WERI-Rb-1 (cell line): ENCODE measurements around the gene CNTFR.
"Not testable (repeated sequence)": the region's sequence is repeated elsewhere in the genome, so short reads cannot be mapped to it uniquely, and the experiment has no call there.

Experiments used
- DNase-seq: peaks from one replicate; pipeline ENCODE4 v3.0.0-alpha.2; 2020
- H3K27ac ChIP-seq: fragments of 250-450 bp; sonication (Bioruptor Pico); 2 replicates; pipeline ENCODE4 v1.5.1; 2020; ENCODE audit warnings: mild to moderate bottlenecking, moderate library complexity
- H3K27me3 ChIP-seq: fragments of 250-450 bp; sonication (Bioruptor Pico); 2 replicates; pipeline ENCODE4 v1.5.1; 2021; ENCODE audit warnings: mild to moderate bottlenecking, low read depth, moderate library complexity; ENCODE audit not compliant: insufficient read depth, severe bottlenecking
- H3K36me3 ChIP-seq: fragments of 250-450 bp; sonication (Bioruptor Pico); 2 replicates; pipeline ENCODE4 v1.5.1; 2020; ENCODE audit warnings: mild to moderate bottlenecking, moderate library complexity
- H3K4me3 ChIP-seq: 2 replicates; pipeline ENCODE4 v1.5.1; 2011; ENCODE audit warnings: low read depth, mild to moderate bottlenecking, control low read depth, low read length
- H3K9me3 ChIP-seq: fragments of 250-450 bp; sonication (Bioruptor Pico); 2 replicates; pipeline ENCODE4 v1.5.1; 2021; ENCODE audit warnings: mild to moderate bottlenecking, moderate library complexity; ENCODE audit not compliant: severe bottlenecking
- CTCF ChIP-seq: IDR thresholded peaks from 2 replicates; pipeline ENCODE4 v1.5.1; 2011; ENCODE audit warnings: low read depth, mild to moderate bottlenecking, control low read depth, inconsistent platforms, low read length

Gene CNTFR

GRCh38 chr9:34589636-34590380 is at the start of gene CNTFR:
CNTFR (minus strand) TSS chr9:34589724; CDS start chr9:34568981, 20,743 bp downstream.
- H3K9me3 ChIP-seq: no peaks in the 10 kb centered on the region
- TF ChIP-seq CTCF: no peak
- DNase-seq: peak; percentile 80
- H3K27me3 ChIP-seq: peaks cover 15% of the 10 kb centered on the region
- no peaks in the 10 kb centered on the region for H3K36me3 ChIP-seq
- peak within 1 kb of the TSS; percentile 75 for H3K4me3 ChIP-seq
- peak within 1 kb of the TSS; percentile 44 for H3K27ac ChIP-seq

GRCh38 chr9:34639322-34639721 is 49.8 kb upstream of the CNTFR start:
- not testable (repeated sequence) for H3K4me3 ChIP-seq, H3K27ac ChIP-seq, H3K27me3 ChIP-seq, DNase-seq, H3K36me3 ChIP-seq, H3K9me3 ChIP-seq

- H3K4me3 ChIP-seq: peak overlapping the region; percentile 80
- H3K9me3 ChIP-seq: no peaks in the 10 kb centered on the region
- H3K27me3 ChIP-seq: no peaks in the 10 kb centered on the region
- no peak for DNase-seq
- TF ChIP-seq CTCF: no peak
- peak overlapping the region; percentile 1; the same call in 1 of the 2 replicates for H3K27ac ChIP-seq
- peaks cover 10% of the 10 kb centered on the region for H3K36me3 ChIP-seq
Observed at GRCh38 chr9:34638138-34638445, 48.6 kb upstream of the CNTFR start.

GRCh38 chr9:34637356-34638137 is 48.0 kb upstream of the CNTFR start, which contains the start of gene SIGMAR1:
SIGMAR1 (minus strand) TSS chr9:34637787; CDS start chr9:34637697, 90 bp downstream.
- DNase-seq: peak; percentile 95
- no peak for TF ChIP-seq CTCF
- Histone ChIP-seq H3K27ac (peak within 1 kb of the TSS; percentile 78), H3K27me3 (no peaks in the 10 kb centered on the region), H3K9me3 (no peaks in the 10 kb centered on the region), H3K36me3 (peaks cover 10% of the 10 kb centered on the region), H3K4me3 (peak within 1 kb of the TSS; percentile 80)

- H3K36me3 ChIP-seq: peaks cover 10% of the 10 kb centered on the region
Observed at GRCh38 chr9:34636791-34637355, 47.3 kb upstream of the CNTFR start.

More at GRCh38 chr9:34636791-34637355, 47.3 kb upstream of the CNTFR start:
- H3K4me3 ChIP-seq: peak overlapping the region; percentile 80
- DNase-seq: no peak
- peak overlapping the region; percentile 78 for H3K27ac ChIP-seq
- no peak for TF ChIP-seq CTCF
- no peaks in the 10 kb centered on the region for H3K9me3 ChIP-seq
- no peaks in the 10 kb centered on the region for H3K27me3 ChIP-seq
